Measurements from ENCODE around the gene GALNT7. TPM values are rescaled to one million over a fixed set of nuclear protein-coding genes. Genes with fewer than 3 reads are reported as not detected.

The GALNT7 gene
- total and polyA plus RNA-seq, 2 donors (not counting 3 experiments of a cell fraction or from before 2014, with no cell fraction given): 19.6 to 54.6 TPM

DNA sequence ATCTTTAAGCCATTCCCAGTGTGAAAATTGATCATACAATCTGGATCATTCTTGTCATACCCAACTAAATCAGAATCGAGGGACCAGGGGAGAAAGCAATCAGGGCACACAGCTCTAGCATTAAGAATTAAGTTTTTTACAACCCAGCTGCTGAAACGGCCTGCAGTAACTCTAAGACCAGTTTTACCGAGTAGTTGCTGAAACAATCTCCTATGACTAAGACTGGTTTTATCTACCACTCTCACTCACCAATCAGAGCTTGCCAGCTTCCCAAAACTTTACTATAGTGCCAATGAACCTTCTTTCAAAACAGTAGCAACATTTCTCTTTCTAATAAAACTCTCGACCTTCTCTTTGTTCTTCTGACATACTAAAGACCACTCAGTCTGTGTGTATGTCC is 199.3 kb downstream of the GALNT7 start:
- Histone ChIP-seq H2AFZ (ENCODE audit: low read depth, low read length) (no peak overlapping the region), H3K27ac (ENCODE audit: insufficient read depth, low read depth, low read length) (peak overlapping the region; percentile 59), H3K4me2 (ENCODE audit: insufficient read depth, low read length) (peak overlapping the region; percentile 83), H3K4me3 (replicated peaks in 1 of 3; ENCODE audit: insufficient read depth in 1 of 3, low read depth in 1 of 3, low read length in 3 of 3) (peak overlapping the region in 1 of 3 experiments; percentile 15), H3K9me3 (replicated peaks; ENCODE audit: control insufficient read depth, insufficient read depth, low read length) (no peaks in the 10 kb centered on the region), H3K4me1 (ENCODE audit: control insufficient read depth, extremely low read depth, insufficient read depth, low read length) (peaks cover 19% of the 10 kb centered on the region), H3K9ac (replicated peaks; ENCODE audit: extremely low read depth, insufficient read depth, low read length) (no peak overlapping the region), H3K9me1 (replicated peaks; ENCODE audit: control insufficient read depth, extremely low read depth, insufficient read depth, low read length) (no peaks in the 10 kb centered on the region), H3K36me3 (ENCODE audit: control insufficient read depth in 2 of 2, extremely low read depth in 1 of 2, insufficient read depth in 2 of 2, low read length in 2 of 2) (no peaks in the 10 kb centered on the region), H3K79me2 (ENCODE audit: control insufficient read depth, insufficient read depth, low read length) (peaks cover 16% of the 10 kb centered on the region), H4K20me1 (replicated peaks; ENCODE audit: control insufficient read depth, extremely low read depth, insufficient read depth, low read length) (no peaks in the 10 kb centered on the region), H3K27me3 (ENCODE audit: control insufficient read depth in 2 of 2, insufficient read depth in 2 of 2, low read length in 2 of 2) (no peaks in the 10 kb centered on the region)
- dilution Hi-C loops (cut with MboI; ENCODE audit: extremely low pct_ligation_motif_present, low sequenced_read_pairs): no loop called here
- intact Hi-C loops (cut with micrococcal nuclease): no loop called here
- ChIA-PET POLR2A (interaction anchor here (6.1 kb wide), 1 partner anchor 34 kb away, joined by 127 read pairs; the partner anchor contains the start of gene HMGB2), CTCF (interaction anchor here (0.7 to 1.5 kb wide), 10 partner anchors 9 to 354 kb away, joined by 3 to 12 read pairs (median 4); no protein-coding TSS in a partner anchor)
- no TSS peak for BruUV-seq (replicated peaks)
- TF ChIP-seq POLR2AphosphoS5 (IDR thresholded peaks at IDR 0.05; ENCODE audit: insufficient read depth, low read depth, low read length) (no peak), POLR2A (IDR thresholded peaks at IDR 0.05; ENCODE audit: low read depth, low read length) (no peak), FOS (IDR thresholded peaks at IDR 0.05; ENCODE audit: borderline replicate concordance, insufficient read depth, low read length) (no peak), JUN (IDR thresholded peaks at IDR 0.05; ENCODE audit: borderline replicate concordance, insufficient read depth, insufficient read length, low read depth) (no peak), CTCF (IDR thresholded peaks at IDR 0.05; ENCODE audit: extremely low read depth in 1 of 2, insufficient read depth in 1 of 2, low read depth in 1 of 2, low read length in 2 of 2) (no peak), GATA2 (IDR thresholded peaks at IDR 0.05; ENCODE audit: insufficient read depth, insufficient read length, low read depth, low read length) (no peak), EZH2 (IDR thresholded peaks at IDR 0.05; ENCODE audit: borderline replicate concordance, low read depth, low read length, severe bottlenecking) (no peak), MYC (IDR thresholded peaks at IDR 0.05; ENCODE audit: low read depth, low read length) (no peak)
- TF ChIP-seq, protein P1, sequence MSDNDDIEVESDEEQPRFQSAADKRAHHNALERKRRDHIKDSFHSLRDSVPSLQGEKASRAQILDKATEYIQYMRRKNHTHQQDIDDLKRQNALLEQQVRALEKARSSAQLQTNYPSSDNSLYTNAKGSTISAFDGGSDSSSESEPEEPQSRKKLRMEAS (IDR thresholded peaks at IDR 0.05; ENCODE audit: insufficient read depth, insufficient read length): no peak
- FAIRE-seq (no peak), DNase-seq (ENCODE audit: low read depth, low spot score) (peak; percentile 24)

All from endothelial cell of umbilical vein (primary cell).